WTC11 (cell line): ENCODE measurements around the gene TIMM17B. TPM values are rescaled to one million over a fixed set of nuclear protein-coding genes. Genes with fewer than 3 reads are reported as not detected.

Source experiments
- ATAC-seq: fragments of 200-7000 bp; cut with Tn5 transposase; 2 replicates; pipeline ENCODE4 v1.10.0; 2021; ENCODE audit warnings: mild to moderate bottlenecking, moderate library complexity
- CTCF ChIA-PET: fragments of 300-600 bp; sonication (Branson Sonifier 250); formaldehyde crosslinking; loops from one replicate; lab custom pipeline; 2021; ENCODE audit warnings: antibody characterized with exemption; lab: Charles Lee
- POLR2A ChIA-PET: fragments of 350-600 bp; sonication (Branson Sonifier 250); formaldehyde crosslinking; loops from one replicate; lab custom pipeline; 2021; ENCODE audit warnings: antibody characterized with exemption; lab: Charles Lee
- DNase-seq: peaks from one replicate; pipeline ENCODE4 v3.0.0; 2021; ENCODE audit warnings: low spot score
- H3K27ac Mint-ChIP-seq: 2 replicates; pipeline ENCODE4 v1.8.0; 2021; ENCODE audit warnings: mixed read lengths
- H3K27me3 Mint-ChIP-seq: 2 replicates; pipeline ENCODE4 v1.8.0; 2021; ENCODE audit warnings: low read depth, mild to moderate bottlenecking, moderate library complexity, mixed read lengths
- H3K36me3 Mint-ChIP-seq: 2 replicates; pipeline ENCODE4 v1.8.0; 2021; ENCODE audit warnings: mixed read lengths
- H3K4me1 Mint-ChIP-seq: 2 replicates; pipeline ENCODE4 v1.8.0; 2022; ENCODE audit warnings: mixed read lengths
- H3K4me3 Mint-ChIP-seq: 2 replicates; pipeline ENCODE4 v1.8.0; 2021; ENCODE audit warnings: mild to moderate bottlenecking, moderate library complexity, mixed read lengths
- H3K9me3 Mint-ChIP-seq: 2 replicates; pipeline ENCODE4 v1.8.0; 2021; ENCODE audit warnings: mixed read lengths
- AFF4 ChIP-seq: sonication (generic); formaldehyde crosslinking; IDR thresholded peaks from 2 replicates; pipeline ENCODE4 v1.8.1; 2023; ENCODE audit warnings: mild to moderate bottlenecking, missing genetic modification reagents, borderline replicate concordance
- CTCF ChIP-seq: fragments of 200-600 bp; IDR thresholded peaks from 2 replicates; pipeline ENCODE4 v1.8.0; 2022; ENCODE audit warnings: antibody characterized with exemption
- E2F1 ChIP-seq: sonication (generic); formaldehyde crosslinking; IDR thresholded peaks from 2 replicates; pipeline ENCODE4 v1.8.0; 2022; ENCODE audit warnings: mild to moderate bottlenecking, missing genetic modification reagents
- ESRRA ChIP-seq: sonication (generic); formaldehyde crosslinking; IDR thresholded peaks from 2 replicates; pipeline ENCODE4 v1.8.1; 2022; ENCODE audit warnings: mild to moderate bottlenecking, missing genetic modification reagents, borderline replicate concordance
- FOXP1 ChIP-seq: sonication (generic); formaldehyde crosslinking; IDR thresholded peaks from 2 replicates; pipeline ENCODE4 v1.8.0; 2022; ENCODE audit warnings: missing genetic modification reagents, mild to moderate bottlenecking, moderate library complexity, borderline replicate concordance
- GRHL2 ChIP-seq: fragments of 250-450 bp; sonication (Bioruptor Pico); IDR thresholded peaks from 2 replicates; pipeline ENCODE4 v1.8.0; 2022; ENCODE audit warnings: mild to moderate bottlenecking, moderate library complexity; ENCODE audit not compliant: insufficient replicate concordance, severe bottlenecking
- HMGA2 ChIP-seq: fragments of 250-450 bp; sonication (Bioruptor Pico); IDR thresholded peaks from 2 replicates; pipeline ENCODE4 v1.4.0; 2021; ENCODE audit warnings: mild to moderate bottlenecking, moderate library complexity
- KAT7 ChIP-seq: sonication (generic); formaldehyde crosslinking; IDR thresholded peaks from 2 replicates; pipeline ENCODE4 v1.8.1; 2023; ENCODE audit warnings: missing genetic modification reagents, mild to moderate bottlenecking, borderline replicate concordance
- MAX ChIP-seq: sonication (generic); formaldehyde crosslinking; IDR thresholded peaks from 2 replicates; pipeline ENCODE4 v1.8.0; 2022; ENCODE audit warnings: mild to moderate bottlenecking, missing genetic modification reagents
- MXD4 ChIP-seq: fragments of 250-450 bp; sonication (Bioruptor Pico); IDR thresholded peaks from 2 replicates; pipeline ENCODE4 v1.8.0; 2021; ENCODE audit warnings: mild to moderate bottlenecking, moderate library complexity, borderline replicate concordance
- SMAD3 ChIP-seq: sonication (generic); formaldehyde crosslinking; IDR thresholded peaks from 2 replicates; pipeline ENCODE4 v1.8.0; 2022; ENCODE audit warnings: missing genetic modification reagents, mild to moderate bottlenecking, borderline replicate concordance
- TEAD4 ChIP-seq: sonication (generic); formaldehyde crosslinking; IDR thresholded peaks from 2 replicates; pipeline ENCODE4 v1.8.0; 2022; ENCODE audit warnings: mild to moderate bottlenecking, missing genetic modification reagents
- TP53 ChIP-seq: sonication (generic); formaldehyde crosslinking; IDR thresholded peaks from 2 replicates; pipeline ENCODE4 v1.8.1; 2023; ENCODE audit warnings: mild to moderate bottlenecking, missing genetic modification reagents
- ZBTB21 ChIP-seq: sonication (generic); formaldehyde crosslinking; IDR thresholded peaks from 2 replicates; pipeline ENCODE4 v1.8.1; 2023; ENCODE audit warnings: mild to moderate bottlenecking, missing genetic modification reagents, borderline replicate concordance
- ZNF121 ChIP-seq: sonication (generic); formaldehyde crosslinking; IDR thresholded peaks from 2 replicates; pipeline ENCODE4 v1.8.0; 2023; ENCODE audit warnings: missing genetic modification reagents
- ZNF138 ChIP-seq: sonication (generic); formaldehyde crosslinking; conservative IDR thresholded peaks from 2 replicates; pipeline ENCODE4 v1.8.1; 2022; ENCODE audit warnings: mild to moderate bottlenecking, moderate library complexity, missing genetic modification reagents
- ZNF219 ChIP-seq: sonication (generic); formaldehyde crosslinking; IDR thresholded peaks from 2 replicates; pipeline ENCODE4 v1.8.0; 2023; ENCODE audit warnings: missing genetic modification reagents, mild to moderate bottlenecking, borderline replicate concordance
- total RNA-seq: library from RNA; stranded (reverse); gene quantifications from 3 replicates; pipeline ENCODE4 v1.2.3, GENCODE V29; 2021
- TF ChIP-seq, protein P1 (sequence below): sonication (generic); formaldehyde crosslinking; IDR thresholded peaks from 2 replicates; pipeline ENCODE4 v1.8.1; 2023; ENCODE audit warnings: mild to moderate bottlenecking, moderate library complexity, missing genetic modification reagents
- TF ChIP-seq, protein P2 (sequence below): fragments of 250-450 bp; sonication (Bioruptor Pico); IDR thresholded peaks from 2 replicates; pipeline ENCODE4 v1.8.0; 2021; ENCODE audit warnings: mild to moderate bottlenecking

The TIMM17B gene
- total RNA-seq, 1 experiment from 2014 or later: 99.6 TPM

DNA sequence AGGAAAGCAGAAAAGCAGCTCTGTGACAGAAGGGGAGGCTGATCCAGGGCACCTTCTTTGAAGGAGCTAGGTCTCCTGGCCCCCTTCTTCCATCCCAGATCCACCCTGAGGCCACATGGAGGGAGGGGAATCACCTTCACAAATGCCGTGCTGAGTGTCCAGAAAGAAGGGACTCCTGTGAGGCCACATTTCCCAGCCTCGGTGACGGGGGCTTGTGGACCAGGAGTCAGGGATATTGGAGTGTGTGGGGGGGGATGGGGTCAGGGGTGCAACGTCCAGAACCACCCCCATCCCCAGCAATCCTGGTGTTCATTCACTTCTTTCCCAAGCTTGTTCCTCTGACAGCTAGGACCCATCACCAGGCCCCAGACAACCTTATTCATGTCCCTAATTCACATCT lies 4.7 kb downstream of the TIMM17B start:
- H3K4me3 Mint-ChIP-seq: 0 out of 2 replicates have a peak overlapping the region, but pooled peaks have one; percentile 68
- peaks cover 22% of the 10 kb centered on the region for H3K4me1 Mint-ChIP-seq
- H3K9me3 Mint-ChIP-seq: no peaks in the 10 kb centered on the region
- TF ChIP-seq FOXP1 (CRISPR knock-in tag): no peak
- no peak for TF ChIP-seq MXD4 (CRISPR knock-in tag)
- TF ChIP-seq HMGA2: no peak
- no peak for TF ChIP-seq GRHL2 (CRISPR knock-in tag)
- no peak for TF ChIP-seq SMAD3 (CRISPR knock-in tag)
- TF ChIP-seq, protein P1, sequence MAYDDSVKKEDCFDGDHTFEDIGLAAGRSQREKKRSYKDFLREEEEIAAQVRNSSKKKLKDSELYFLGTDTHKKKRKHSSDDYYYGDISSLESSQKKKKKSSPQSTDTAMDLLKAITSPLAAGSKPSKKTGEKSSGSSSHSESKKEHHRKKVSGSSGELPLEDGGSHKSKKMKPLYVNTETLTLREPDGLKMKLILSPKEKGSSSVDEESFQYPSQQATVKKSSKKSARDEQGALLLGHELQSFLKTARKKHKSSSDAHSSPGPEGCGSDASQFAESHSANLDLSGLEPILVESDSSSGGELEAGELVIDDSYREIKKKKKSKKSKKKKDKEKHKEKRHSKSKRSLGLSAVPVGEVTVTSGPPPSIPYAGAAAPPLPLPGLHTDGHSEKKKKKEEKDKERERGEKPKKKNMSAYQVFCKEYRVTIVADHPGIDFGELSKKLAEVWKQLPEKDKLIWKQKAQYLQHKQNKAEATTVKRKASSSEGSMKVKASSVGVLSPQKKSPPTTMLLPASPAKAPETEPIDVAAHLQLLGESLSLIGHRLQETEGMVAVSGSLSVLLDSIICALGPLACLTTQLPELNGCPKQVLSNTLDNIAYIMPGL (CRISPR knock-in tag): no peak
- TF ChIP-seq ESRRA (CRISPR knock-in tag): no peak
- TF ChIP-seq ZNF121: no peak
- TF ChIP-seq TEAD4: no peak
- TF ChIP-seq CTCF: no peak
- TF ChIP-seq AFF4: no peak
- TF ChIP-seq E2F1 (CRISPR knock-in tag): no peak
- no peak for TF ChIP-seq MAX (CRISPR knock-in tag)
- TF ChIP-seq ZBTB21: no peak
- TF ChIP-seq TP53 (CRISPR knock-in tag): no peak
- TF ChIP-seq, protein P2, sequence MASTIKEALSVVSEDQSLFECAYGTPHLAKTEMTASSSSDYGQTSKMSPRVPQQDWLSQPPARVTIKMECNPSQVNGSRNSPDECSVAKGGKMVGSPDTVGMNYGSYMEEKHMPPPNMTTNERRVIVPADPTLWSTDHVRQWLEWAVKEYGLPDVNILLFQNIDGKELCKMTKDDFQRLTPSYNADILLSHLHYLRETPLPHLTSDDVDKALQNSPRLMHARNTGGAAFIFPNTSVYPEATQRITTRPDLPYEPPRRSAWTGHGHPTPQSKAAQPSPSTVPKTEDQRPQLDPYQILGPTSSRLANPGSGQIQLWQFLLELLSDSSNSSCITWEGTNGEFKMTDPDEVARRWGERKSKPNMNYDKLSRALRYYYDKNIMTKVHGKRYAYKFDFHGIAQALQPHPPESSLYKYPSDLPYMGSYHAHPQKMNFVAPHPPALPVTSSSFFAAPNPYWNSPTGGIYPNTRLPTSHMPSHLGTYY (CRISPR knock-in tag): no peak
- no peak for TF ChIP-seq ZNF219 (CRISPR knock-in tag)
- TF ChIP-seq KAT7 (CRISPR knock-in tag): no peak
- no peak for TF ChIP-seq ZNF138
- peaks cover 4% of the 10 kb centered on the region; the same call in 1 of the 2 replicates for H3K27me3 Mint-ChIP-seq
- DNase-seq (no peak), ATAC-seq (no peak)
- H3K27ac Mint-ChIP-seq: no peak overlapping the region
- CTCF ChIA-PET: interaction anchor here (0.9 kb wide), 1 partner anchor 10 kb away, joined by 3 read pairs; no protein-coding TSS in a partner anchor
- POLR2A ChIA-PET: no interaction called here
- H3K36me3 Mint-ChIP-seq: peaks cover 8% of the 10 kb centered on the region; the same call in 1 of the 2 replicates
